GM18870 (cell line): ENCODE measurements around the gene ANKLE2.
"Not testable (repeated sequence)": the region's sequence is repeated elsewhere in the genome, so short reads cannot be mapped to it uniquely, and the experiment has no call there.

Experiments
- ATAC-seq: cut with Tn5 transposase; IDR thresholded peaks from one replicate; pipeline ENCODE4 v1.9.1; 2021; ENCODE audit warnings: moderate library complexity; ENCODE audit not compliant: unreplicated experiment

Gene ANKLE2

GRCh38 chr12:132761032-132761920 lies at the start of gene ANKLE2:
Gene ANKLE2, minus strand, starts transcription at chr12:132761832. Its CDS starts 34 bp downstream, at chr12:132761798.
- no peak for ATAC-seq

GRCh38 chr12:132809391-132809790 lies 47.8 kb upstream of the ANKLE2 start:
- ATAC-seq, result not testable (repeated sequence)

- no peak for ATAC-seq
Measured at GRCh38 chr12:132807295-132808092, 45.9 kb upstream of the ANKLE2 start.

- ATAC-seq, result no peak
Measured at GRCh38 chr12:132806857-132807256, 45.2 kb upstream of the ANKLE2 start.

- ATAC-seq, result no peak
Measured at GRCh38 chr12:132804426-132804861, 42.8 kb upstream of the ANKLE2 start.

- ATAC-seq, result no peak
Measured at GRCh38 chr12:132803888-132804287, 42.3 kb upstream of the ANKLE2 start.

GRCh38 chr12:132803125-132803524 lies 41.5 kb upstream of the ANKLE2 start:
- ATAC-seq, result no peak

GRCh38 chr12:132801741-132802140 lies 40.1 kb upstream of the ANKLE2 start:
- ATAC-seq, result no peak

GRCh38 chr12:132798836-132799235 lies 37.2 kb upstream of the ANKLE2 start:
- no peak for ATAC-seq

GRCh38 chr12:132797820-132798570 lies 36.4 kb upstream of the ANKLE2 start:
- no peak for ATAC-seq

GRCh38 chr12:132795847-132796246 lies 34.2 kb upstream of the ANKLE2 start:
- no peak for ATAC-seq

- ATAC-seq, result not testable (repeated sequence)
Measured at GRCh38 chr12:132791940-132792339, 30.3 kb upstream of the ANKLE2 start.

- no peak for ATAC-seq
Measured at GRCh38 chr12:132789099-132789471, 27.5 kb upstream of the ANKLE2 start.

- ATAC-seq, result no peak
Measured at GRCh38 chr12:132788375-132789098, 26.9 kb upstream of the ANKLE2 start.

- ATAC-seq, result no peak
Measured at GRCh38 chr12:132787877-132788276, 26.2 kb upstream of the ANKLE2 start.

GRCh38 chr12:132786192-132786591 lies 24.6 kb upstream of the ANKLE2 start:
- no peak for ATAC-seq

- no peak for ATAC-seq
Measured at GRCh38 chr12:132784580-132784979, 22.9 kb upstream of the ANKLE2 start.

- no peak for ATAC-seq
Measured at GRCh38 chr12:132783917-132784531, 22.4 kb upstream of the ANKLE2 start.

- ATAC-seq, result no peak
Measured at GRCh38 chr12:132781938-132782337, 20.3 kb upstream of the ANKLE2 start.

GRCh38 chr12:132779781-132780353 lies 18.2 kb upstream of the ANKLE2 start:
- no peak for ATAC-seq
